ENCODE results near the gene BUB1.
A peak's percentile ranks its signal among the peaks of the same experiment; 100 is the strongest.
"Not testable (repeated sequence)": the region's sequence is repeated elsewhere in the genome, so short reads cannot be mapped to it uniquely, and the experiment has no call there.

The BUB1 gene

DNA sequence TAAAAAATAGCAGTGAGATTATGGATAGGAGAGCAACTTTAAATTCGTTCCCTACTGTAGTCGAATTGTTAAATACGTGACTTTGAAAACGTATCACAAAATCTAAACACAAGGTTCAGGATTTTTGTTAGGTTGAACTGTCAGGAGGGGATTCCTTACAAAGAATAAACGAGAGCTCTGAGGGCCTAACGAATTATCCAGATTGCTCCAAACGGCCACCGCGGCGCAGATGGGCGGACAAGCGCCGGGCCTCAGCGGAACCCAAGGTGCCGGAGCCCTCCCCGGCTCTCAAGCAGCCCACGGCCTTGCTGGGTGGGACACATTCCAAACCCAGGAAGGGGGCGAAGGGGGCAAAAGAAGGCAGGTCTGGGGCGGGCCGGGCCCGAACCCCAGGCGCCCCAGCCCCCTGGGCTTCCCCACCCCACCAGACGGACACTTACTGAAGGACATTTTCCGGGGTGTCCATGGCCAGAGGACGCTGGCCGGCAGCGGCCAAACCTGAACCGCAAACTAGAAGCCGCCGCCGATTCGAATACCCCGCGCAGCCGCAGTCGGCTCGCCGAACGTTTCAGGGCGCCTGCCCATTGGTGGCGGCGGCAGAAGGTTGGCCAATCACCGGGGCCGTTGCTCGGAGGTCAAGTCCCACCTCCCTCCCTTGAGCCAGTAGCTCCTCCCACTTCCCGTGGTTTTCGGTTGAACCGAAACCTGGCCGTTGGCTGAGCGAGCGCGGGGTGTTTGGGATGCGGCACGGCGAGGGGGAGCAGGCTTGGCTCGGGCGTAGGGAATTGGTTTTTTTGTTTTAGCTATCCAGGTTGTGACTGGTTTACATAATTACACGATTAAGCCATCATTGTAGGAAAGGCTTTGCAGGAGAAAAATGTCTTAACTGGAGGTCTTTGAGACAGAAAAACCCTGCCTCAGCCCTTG is at the start of gene BUB1:
Gene BUB1 (minus strand): TSS at position 534 of the 927 bp plus-strand sequence. CDS start 68 bp downstream, at position 466.
- DNase-seq (ENCODE audit: low spot score): peak; percentile 97

DNA sequence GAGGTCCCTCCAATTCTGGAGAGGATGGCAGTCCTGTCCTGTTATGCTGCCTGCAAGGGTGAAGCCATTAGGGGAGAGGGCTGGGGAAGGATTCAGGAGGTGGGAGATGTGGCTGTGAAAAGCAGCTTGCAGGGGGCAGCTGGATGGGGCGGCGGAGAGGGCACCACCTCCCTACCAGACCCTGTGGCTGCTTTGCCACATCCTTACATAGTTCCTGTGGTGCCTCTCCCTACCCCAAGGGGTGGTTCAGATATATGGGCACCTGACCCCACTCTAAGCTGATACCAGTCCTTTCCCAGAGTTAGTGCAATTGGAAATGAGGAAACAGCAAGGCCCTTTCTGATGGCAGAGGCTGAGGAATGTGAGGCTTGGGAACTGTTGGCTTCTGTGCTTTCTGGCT is 48.4 kb upstream of the BUB1 start:
- no peak for DNase-seq (ENCODE audit: low spot score)

DNA sequence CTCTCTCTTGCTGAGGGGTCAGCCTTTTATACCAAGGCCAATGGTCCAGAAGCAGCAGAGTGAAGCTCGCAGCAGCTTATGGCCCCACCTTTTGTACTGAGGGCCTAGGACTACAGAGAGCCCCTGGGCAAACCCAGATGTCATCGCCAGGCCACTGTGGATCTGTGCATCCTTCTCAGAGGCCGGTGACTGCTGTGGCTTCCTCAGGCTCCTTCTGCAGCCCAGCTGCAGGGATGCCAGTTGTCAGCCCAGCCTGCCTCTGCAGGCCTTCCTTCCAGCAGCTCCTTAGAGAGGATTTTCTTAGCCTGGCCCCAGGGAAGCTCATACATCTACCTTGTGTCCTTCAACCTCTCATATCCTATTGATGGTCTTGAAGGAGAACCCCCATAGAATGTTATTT is 48.0 kb upstream of the BUB1 start:
- DNase-seq (ENCODE audit: low spot score): no peak

DNA sequence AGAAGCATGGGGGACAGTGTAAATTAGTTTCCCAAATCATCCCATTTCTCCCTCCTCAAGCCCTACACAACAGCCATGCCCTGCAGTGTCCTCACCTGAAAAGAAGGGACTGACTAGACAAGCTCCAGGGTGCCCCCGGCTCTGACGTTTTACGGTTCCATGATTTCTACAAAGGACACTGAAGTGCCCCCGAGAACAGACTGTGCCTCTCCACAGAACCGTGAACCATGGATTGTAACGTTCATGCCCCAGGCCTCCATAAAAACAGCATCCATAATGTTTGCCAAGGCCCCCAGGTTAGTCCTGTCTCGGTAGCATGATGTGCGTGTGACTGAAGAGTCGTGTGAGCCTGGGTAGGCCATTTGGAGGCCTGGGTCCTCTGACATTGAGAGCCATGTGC is 47.5 kb upstream of the BUB1 start:
- no peak for DNase-seq (ENCODE audit: low spot score)

DNA sequence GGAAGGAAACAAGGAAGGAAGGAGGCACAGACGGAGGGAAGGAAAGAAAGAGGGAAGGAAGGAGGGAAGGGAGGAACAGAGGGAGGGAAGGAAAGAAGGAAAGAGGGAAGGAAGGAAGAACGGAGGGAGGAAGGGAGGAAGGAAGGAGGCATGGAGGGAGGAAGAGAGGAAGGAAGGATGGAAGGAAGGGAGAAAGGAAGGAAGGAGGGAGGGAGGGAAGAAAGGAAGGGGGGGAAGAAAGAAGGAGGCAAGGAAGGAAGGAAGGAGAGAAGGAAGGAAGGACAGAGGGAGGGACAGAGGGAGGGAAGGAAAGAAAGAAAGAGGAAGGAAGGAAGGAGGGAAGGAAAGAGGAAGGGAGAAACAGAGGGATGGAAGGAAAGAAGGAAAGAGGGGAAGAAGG is 47.0 kb upstream of the BUB1 start:
- no peak for DNase-seq (ENCODE audit: low spot score)

DNA sequence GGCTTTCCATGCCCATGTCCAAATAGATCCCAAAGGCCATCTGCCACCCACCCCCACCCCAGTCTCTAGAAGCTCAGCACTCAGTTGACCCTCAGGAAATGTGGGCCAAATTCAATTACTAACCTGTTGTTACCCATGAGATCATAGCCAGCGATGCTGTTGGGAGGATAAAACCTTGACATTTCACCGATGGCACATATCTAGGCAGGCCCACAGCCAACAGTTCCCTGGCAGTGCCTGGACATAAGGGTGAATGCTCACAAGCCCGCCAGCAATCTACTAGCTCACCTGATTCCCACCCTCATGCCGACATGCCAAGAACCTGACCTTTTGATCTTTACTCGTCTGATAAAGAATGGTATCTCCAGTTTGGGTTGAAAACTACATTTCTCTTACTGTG is 42.7 kb upstream of the BUB1 start:
- DNase-seq (ENCODE audit: low spot score): no peak

DNA sequence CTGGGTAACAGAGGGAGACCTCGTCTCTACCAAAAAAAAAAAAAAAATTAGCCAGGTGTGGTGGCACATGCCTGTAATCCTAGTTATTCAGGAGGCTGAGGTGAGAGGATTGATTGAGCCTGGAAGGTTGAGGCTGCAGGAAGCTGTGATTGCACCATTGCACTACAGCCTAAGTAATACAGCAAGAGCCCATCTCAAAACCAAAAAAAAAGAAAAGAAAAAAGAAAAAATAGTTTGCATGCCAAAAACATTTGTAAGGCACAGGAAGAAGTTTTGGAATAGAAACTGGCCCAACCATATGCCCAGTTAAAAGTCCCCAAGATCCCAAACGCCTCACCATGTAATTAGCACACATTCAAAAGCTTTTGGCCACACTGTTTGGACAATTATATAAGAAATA is 41.1 kb upstream of the BUB1 start:
- DNase-seq (ENCODE audit: low spot score): no peak

DNA sequence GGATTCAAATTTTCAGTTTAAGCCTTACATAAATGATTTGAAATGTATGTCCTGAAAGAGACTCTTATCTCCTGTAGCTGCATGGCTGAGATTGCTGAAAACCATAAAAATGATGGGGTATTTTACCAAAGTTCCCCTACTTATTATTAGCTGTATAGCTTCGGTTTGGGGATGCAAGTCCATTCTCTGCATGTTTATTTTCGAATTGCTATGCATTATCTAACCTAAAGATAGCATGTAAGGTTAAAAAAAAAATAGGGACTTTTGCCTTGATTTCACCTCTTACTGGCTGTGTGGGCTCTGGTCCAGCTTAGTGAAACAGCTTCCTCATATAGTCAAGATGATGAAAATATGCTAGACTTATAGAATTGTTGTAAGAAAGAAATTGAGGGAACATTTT is 40.5 kb upstream of the BUB1 start:
- DNase-seq (ENCODE audit: low spot score): no peak

DNA sequence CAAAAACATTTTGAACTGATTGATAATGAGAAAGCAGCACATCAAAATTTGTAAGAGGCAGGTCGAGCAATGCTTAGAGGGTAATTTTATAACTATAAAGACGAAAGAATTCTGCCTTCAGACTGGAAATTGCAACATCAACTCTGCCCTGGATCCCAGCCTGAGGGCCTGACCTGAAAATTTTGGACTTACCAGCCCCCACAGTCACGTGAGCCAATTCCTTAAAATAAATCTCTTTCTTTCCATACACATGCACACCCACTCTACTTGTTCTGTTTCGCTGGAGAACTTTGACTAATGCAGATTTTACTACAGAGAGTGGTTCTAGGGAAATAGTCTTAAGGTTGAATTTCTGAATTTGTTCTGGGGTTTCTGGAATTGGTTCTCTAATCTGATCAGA is 39.9 kb upstream of the BUB1 start:
- no peak for DNase-seq (ENCODE audit: low spot score)

DNA sequence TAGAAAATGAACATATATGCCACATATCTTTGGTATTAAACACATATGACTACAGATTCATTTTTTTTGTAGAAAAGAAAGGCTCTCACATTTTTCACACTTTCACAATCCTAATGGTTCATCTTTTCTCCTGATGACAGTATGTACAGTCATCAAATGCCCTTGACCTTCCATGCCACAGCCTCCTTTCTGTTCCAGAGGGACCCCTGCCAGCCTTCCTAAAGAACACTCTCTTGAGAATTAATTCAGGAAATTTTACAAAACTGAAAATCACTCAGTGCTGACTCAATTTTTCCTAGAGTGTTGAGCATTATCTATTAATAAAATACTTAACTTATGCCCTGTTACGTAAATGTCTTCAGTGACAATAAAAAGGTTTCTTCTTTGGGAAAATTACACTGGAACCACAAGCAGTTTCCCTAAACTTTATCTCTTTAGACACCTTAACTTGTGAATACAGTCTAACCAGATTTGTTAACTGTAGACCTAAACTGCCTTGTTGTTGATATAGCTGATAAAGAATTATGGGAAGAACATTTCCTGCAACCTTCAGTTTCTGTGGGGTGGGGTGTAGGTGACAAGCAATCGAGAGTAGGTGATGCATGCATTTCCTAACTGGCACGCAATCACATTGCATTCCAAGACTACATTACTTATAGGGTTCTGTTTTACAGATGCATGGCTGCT is 39.2 kb upstream of the BUB1 start:
- DNase-seq (ENCODE audit: low spot score): no peak

DNA sequence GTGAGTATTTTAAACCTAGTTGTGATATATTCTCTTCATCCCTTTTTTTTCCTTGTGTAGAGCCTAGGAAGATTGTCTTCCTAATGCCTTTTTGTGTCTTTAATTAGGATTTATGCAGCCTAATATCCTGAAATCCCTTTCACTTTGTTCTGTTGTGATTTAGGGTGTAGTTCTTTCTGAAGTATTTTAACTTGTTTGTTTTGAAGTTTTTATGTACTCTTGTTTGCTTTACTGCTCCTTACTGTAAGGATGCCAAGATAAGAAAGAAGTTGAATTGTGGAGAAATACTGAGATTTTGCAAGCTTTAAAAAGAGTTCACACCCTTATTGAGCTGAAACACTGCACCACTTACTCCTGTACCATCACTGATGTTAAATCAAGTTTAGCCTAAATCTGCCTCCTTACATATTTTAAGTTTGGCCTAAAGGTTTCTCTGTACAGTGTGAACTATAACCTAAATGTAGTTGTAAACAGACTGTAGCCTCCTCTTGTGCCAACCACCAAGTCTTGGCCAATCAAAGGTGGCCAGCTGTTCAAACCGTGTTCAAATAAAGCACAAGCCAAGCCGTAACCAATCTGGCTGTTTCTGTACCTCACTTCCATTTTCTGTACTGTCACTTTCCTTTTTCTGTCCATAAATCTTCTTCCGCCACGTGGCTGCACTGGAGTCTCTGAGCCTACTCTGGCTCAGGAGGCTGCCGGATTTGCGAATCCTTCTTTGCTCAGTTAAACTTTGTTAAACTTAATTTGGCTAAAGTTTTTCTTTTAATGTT is 36.8 kb upstream of the BUB1 start:
- no peak for DNase-seq (ENCODE audit: low spot score)

DNA sequence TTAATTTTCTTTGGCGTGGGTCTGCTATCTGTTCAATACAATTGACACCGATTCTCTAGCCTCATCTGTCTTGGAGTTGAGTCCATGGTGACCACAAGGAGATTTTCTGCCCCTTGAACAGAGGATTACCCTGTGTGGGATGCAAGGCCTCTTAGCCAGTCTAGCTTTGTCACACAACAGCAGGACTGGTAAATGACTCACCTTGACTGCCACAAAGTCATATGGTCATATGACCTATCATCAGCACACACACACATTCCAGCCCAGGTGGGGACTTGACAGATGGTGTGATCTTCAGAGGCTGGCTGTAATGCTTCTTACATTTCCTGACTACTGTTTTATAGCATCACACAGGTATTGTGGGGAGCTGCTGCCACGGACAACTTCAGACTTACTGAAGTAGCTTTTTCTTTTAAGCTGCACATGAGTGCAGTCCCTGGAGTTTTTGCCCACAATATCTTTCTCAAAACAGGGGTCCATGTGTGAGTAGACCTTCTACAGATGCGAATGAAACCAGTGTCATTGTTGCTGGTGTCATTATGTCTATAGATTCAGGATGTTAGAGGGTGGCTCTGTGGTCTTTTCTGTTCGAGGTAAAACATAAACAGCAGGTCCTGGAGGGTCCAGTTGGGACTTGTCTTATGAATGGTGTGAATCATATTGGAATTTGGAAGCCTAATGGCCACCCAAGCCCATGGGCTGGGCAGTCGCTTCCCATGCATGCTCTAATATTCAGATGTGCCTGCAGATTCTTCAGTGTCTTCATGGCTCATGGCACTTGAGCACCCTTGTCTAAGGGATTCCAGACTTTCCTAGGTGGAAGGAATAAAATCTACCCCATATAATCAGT is 35.9 kb upstream of the BUB1 start:
- DNase-seq (ENCODE audit: low spot score): no peak

DNA sequence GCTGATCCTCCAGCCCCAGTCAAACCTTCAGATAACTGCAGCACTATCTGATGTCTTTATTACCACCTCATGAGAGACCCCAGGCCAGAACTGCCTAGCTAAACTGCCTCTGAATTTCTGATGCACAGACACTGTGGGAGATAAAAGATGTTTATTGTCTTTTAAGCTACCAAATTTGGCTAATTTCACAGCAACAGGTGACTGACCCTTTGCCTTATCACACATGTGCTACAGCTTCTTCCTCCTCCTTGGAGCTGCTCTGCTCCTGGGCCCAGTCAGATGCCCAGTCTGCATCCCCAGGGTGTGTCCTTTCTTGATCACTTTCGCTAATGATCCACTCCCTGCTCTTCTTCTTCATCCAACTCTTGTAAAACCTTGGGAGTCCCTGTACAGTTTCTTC is 34.9 kb upstream of the BUB1 start:
- DNase-seq (ENCODE audit: low spot score): no peak

DNA sequence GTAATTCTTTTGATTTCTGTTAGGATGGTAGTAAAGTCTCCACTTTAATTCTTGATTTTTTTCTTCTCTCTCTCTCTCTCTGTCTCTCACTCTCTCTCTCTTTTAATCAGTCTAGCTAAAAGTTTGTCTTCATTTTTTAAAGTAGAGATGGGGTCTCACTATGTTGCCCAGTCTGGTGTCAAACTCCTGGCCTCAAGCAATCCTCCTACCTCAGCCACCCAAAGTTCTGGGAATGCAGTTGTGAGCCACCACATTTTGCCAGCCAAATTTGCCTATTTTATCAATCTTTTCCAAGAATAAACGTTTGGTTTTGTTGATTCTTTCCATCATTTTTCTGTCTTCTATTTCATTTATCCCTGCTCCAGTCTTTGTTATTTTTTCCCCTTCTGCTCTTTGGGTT is 30.6 kb upstream of the BUB1 start:
- no peak for DNase-seq (ENCODE audit: low spot score)

DNA sequence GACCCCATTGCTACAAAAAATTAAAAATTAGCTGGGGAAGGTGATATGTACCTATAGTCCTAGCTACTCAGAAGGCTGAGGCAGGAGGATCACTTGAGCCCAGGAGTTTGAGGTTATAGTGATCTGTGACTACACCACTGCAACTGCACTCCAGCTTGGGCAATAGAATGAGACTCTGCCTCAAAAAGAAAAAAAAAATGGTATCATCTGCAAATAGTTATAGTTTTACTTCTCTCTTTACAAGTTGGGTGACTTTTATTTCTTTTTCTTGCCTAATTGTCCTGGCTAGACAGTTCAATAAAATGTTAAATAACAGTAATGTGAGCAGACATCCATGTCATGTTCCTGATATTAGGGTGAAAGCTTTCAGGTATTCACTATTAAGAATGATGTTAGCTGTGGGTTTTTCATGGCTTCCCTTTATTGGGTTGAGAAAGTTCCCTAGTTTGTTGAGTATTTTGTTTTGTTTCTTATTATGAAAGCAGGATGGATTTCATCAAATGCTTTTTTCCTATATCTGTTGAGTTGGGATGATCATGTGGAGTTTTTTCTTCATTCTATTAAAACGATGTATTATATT is 29.6 kb upstream of the BUB1 start:
- no peak for DNase-seq (ENCODE audit: low spot score)

DNA sequence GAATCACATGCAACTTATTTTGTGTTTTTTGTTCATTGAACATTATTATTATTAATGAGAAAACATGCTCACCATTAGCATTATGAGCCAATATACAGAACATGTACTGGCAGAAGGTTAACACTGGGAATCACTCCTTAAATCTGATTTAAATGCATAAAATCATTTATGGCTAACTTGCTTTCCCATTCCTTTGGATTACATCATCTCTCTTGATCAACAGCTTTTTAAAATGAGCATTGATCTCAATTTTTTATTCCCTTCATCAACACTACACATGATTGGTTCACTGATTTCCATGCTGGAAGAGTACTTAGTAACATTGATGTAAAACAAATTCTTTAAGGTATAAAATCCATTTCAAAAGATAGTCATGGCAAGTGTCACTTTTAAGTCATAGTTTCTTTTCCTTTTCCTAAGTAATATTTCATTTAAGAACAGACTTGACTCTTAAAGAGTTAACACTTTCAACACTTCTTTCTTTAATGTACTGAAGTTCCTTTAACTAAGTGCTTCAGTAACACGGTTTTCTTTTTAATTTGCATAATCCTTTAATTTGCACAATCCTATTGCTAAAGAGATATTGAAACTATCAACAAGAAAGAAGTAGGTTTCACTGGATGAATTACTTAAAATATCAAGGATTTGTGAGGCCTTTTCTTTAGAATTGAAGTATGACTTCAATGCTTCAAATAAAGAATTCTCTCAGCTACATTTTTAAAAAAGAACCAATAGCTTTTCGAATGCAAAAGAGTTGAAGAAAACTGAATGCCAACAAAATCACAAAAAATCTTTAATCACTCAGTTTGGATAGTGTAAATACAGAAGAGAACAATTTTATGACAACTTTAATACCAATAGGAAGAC is 24.9 kb upstream of the BUB1 start:
- no peak for DNase-seq (ENCODE audit: low spot score)

DNA sequence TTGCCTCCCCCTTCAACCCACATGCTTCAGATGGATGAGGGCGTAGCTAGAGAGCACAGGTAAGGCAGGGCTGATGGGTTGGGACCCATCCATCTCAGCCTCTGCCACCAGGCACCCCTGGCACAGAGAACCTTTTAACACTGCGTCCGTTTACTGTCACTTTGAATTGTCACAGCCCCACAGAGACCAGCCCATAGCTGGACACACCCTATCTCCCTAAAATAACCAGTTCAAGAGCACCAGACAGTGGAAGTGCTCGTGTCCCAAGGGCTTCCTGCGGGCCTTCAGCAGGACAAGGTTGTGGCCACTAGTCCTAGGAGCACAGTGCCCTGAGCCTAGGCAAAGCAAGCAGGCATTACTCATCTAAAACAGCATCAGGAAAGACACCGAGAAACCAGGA is 20.4 kb upstream of the BUB1 start:
- DNase-seq (ENCODE audit: low spot score): not testable (repeated sequence)

DNA sequence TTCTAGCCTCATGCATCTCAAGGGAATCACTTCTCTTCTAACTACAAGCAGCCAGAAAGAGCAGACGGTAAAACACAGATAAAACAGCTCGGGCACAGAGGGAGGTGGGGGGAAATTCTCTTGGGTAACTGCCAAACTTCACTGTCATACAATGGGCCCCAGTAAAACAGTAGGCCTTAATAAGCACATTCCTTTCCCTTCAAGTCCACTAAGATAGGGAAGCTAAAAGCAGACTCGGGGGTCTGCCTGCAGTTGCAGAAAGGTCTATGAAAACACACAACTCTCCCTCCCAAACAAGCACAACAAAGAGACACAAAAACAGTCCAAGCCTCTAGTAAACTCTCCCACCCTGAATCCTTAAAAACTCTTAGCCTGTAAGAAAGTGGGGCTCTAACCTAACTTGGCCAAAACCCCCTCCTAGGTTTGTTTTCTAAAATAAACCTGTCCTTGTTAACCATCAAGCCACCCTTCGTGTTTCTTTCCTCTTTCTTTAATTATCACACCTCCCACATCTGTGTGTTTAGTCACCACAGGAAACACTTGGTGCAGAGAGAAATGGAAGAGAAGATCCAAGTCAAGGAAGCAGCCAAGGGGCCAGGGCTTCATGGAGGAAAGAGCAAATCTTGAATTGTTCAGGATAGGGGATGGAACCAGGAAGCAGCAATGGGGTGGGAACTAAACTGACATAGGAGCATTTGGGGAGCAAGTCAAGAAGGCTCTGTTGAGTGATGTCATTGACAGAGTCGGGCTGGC is 17.5 kb upstream of the BUB1 start:
- DNase-seq (ENCODE audit: low spot score): not testable (repeated sequence)

DNA sequence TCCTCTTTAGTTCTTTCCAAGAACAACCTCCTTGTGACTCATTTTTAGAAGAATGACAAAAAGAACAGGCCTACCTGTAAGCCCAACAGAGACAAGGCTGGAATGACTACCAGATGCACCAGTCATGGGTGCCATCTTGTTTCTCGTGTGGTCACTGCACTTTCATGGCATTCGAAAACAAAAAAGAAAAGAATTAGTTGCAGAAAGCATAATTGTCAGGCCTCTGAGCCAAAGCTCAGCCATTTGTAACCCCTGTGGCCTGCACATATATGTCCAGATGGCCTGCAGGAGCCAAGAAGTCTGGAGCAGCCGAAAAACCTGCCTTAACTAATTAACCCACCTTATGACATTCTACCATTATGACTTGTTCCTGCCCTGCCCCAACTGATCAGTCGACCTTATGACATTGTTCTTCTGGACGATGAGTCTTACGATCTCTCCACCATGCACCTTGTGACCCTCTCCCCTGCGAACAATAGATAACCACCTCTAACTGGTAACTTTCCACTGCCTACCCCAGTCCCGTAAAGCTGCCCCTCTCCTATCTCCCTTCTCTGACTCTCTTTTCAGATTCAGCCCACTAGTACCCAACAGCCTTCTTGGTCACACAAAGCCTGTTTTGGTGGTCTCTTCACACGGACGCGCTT is 13.9 kb upstream of the BUB1 start:
- DNase-seq (ENCODE audit: low spot score): no peak
